A673 (cell line): ENCODE measurements around the gene IGF1R.

Source experiments
- EZH2 ChIP-seq: fragments of 200-600 bp; sonication (generic); IDR thresholded peaks from 2 replicates; pipeline ENCODE4 v1.6.1; 2017; ENCODE audit warnings: borderline replicate concordance, low read depth, mild to moderate bottlenecking, mixed read lengths, antibody characterized with exemption, low read length; ENCODE audit not compliant: poor library complexity, severe bottlenecking
- TF ChIP-seq, protein P1 (sequence below): fragments of 300-800, 200-600 bp; sonication (generic); conservative IDR thresholded peaks from 2 replicates; pipeline ENCODE4 v1.5.1; 2017; ENCODE audit warnings: low read depth, mild to moderate bottlenecking, antibody characterized with exemption, low read length, moderate library complexity, mixed read lengths

DNA sequence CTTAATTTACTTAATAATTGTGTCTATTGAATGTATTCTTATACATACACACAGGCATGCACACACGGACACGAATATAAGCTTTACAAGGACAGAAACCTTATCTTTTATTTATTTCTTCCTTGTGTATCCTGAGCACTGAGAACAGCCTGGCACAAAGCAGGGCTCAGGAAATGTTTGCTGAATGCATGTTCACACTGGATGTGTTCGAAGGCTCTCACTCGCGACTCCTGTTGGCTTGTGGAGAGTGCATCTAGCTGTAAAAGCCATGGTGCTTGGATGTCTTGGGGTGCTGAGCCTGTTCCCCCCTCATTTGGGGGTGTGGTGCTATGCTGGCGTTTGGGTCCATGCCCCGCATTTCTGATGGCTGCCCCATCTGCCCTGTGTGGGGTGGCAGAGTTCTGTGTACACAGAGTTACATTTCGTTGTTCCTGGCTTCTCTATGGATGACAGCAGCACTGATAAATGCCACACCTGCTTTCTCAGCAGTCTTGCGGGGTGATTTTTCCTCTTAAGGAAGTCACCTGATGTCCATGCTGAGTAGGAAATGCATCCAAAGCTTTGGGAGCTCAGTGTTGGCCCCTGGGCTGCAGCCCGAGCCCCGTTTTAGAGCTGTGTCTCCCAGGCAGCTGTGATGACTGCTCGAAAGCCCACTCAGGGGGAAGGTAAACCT lies 148.5 kb downstream of the IGF1R start:
- TF ChIP-seq, protein P1, sequence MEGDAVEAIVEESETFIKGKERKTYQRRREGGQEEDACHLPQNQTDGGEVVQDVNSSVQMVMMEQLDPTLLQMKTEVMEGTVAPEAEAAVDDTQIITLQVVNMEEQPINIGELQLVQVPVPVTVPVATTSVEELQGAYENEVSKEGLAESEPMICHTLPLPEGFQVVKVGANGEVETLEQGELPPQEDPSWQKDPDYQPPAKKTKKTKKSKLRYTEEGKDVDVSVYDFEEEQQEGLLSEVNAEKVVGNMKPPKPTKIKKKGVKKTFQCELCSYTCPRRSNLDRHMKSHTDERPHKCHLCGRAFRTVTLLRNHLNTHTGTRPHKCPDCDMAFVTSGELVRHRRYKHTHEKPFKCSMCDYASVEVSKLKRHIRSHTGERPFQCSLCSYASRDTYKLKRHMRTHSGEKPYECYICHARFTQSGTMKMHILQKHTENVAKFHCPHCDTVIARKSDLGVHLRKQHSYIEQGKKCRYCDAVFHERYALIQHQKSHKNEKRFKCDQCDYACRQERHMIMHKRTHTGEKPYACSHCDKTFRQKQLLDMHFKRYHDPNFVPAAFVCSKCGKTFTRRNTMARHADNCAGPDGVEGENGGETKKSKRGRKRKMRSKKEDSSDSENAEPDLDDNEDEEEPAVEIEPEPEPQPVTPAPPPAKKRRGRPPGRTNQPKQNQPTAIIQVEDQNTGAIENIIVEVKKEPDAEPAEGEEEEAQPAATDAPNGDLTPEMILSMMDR: no peak
- TF ChIP-seq EZH2: no peak
